COLO829 (cell line): Measurements from ENCODE around the gene MRPL44.
"Not testable (repeated sequence)": the region's sequence is repeated elsewhere in the genome, so short reads cannot be mapped to it uniquely, and the experiment has no call there.

Experiments used
- DNase-seq: peaks from one replicate; pipeline ENCODE4 v3.0.0; 2012; ENCODE audit warnings: low spot score

MRPL44 gene

GRCh38 chr2:223936862-223937326 lies 20.4 kb upstream of the MRPL44 start:
- DNase-seq, result no peak

- DNase-seq, result no peak
These were observed 19.7 kb upstream of the MRPL44 start for GRCh38 chr2:223937535-223937934.

- DNase-seq, result not testable (repeated sequence)
These were observed 17.8 kb upstream of the MRPL44 start for GRCh38 chr2:223939438-223939837.

GRCh38 chr2:223941579-223942277 lies 15.5 kb upstream of the MRPL44 start:
- DNase-seq, result no peak

GRCh38 chr2:223943135-223943534 lies 14.1 kb upstream of the MRPL44 start:
- DNase-seq, result no peak

- peak; percentile 78 for DNase-seq
These were observed 13.7 kb upstream of the MRPL44 start for GRCh38 chr2:223943561-223944008.

GRCh38 chr2:223944166-223944702 lies 13.0 kb upstream of the MRPL44 start:
- DNase-seq, result no peak

- peak; percentile 92 for DNase-seq
These were observed 12.3 kb upstream of the MRPL44 start, which contains the start of gene WDFY1 for GRCh38 chr2:223944703-223945531. Gene WDFY1, minus strand, starts transcription at chr2:223945335. Its CDS starts 51 bp downstream, at chr2:223945284.

- DNase-seq, result no peak
These were observed 11.5 kb upstream of the MRPL44 start for GRCh38 chr2:223945755-223946154.

- DNase-seq, result no peak
These were observed 9.5 kb upstream of the MRPL44 start for GRCh38 chr2:223947711-223948205.

GRCh38 chr2:223949241-223949840 lies 7.9 kb upstream of the MRPL44 start:
- no peak for DNase-seq

- DNase-seq, result no peak
These were observed 6.6 kb upstream of the MRPL44 start for GRCh38 chr2:223950448-223951347.

- DNase-seq, result no peak
These were observed 4.8 kb upstream of the MRPL44 start for GRCh38 chr2:223952280-223952968.

- no peak for DNase-seq
These were observed 2.9 kb upstream of the MRPL44 start for GRCh38 chr2:223954401-223954800.

- DNase-seq, result no peak
These were observed 963 bp upstream of the MRPL44 start for GRCh38 chr2:223956300-223956699.

- no peak for DNase-seq
These were observed 2.4 kb downstream of the MRPL44 start for GRCh38 chr2:223959688-223960087.

GRCh38 chr2:223967981-223968380 lies 10.7 kb downstream of the MRPL44 start:
- no peak for DNase-seq

GRCh38 chr2:223969315-223969714 lies 12.1 kb downstream of the MRPL44 start:
- DNase-seq, result no peak

- no peak for DNase-seq
These were observed 12.6 kb downstream of the MRPL44 start for GRCh38 chr2:223969856-223970255.

GRCh38 chr2:223970343-223971128 lies 13.3 kb downstream of the MRPL44 start:
- no peak for DNase-seq
